ENCODE results near the gene MYEOV.

Gene MYEOV

GRCh38 chr11:69320756-69321741 lies 27.1 kb downstream of the MYEOV start:
- no peak for DNase-seq

- DNase-seq: no peak
These were observed 28.0 kb downstream of the MYEOV start for GRCh38 chr11:69321877-69322361.

DNA sequence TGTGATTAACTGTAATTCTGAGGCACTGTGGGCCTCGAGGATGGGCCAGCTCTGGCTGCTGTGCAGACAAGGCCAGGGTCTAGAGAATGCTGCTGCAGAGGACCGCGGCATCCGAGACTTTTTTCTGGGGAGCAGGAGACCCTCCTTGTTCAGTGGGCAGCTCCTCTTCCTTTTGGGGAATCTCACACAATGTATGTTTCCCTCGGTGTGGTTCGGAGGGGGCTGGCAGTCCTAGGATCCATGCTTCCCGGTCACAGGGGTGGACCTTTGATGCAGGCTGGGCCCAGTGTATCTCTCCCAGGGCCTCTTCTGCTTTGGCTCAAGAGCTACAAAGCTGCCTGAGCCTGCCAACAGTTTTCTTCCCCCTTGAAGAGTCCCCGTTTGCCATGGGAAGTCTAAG lies 31.5 kb downstream of the MYEOV start:
- DNase-seq: no peak

DNA sequence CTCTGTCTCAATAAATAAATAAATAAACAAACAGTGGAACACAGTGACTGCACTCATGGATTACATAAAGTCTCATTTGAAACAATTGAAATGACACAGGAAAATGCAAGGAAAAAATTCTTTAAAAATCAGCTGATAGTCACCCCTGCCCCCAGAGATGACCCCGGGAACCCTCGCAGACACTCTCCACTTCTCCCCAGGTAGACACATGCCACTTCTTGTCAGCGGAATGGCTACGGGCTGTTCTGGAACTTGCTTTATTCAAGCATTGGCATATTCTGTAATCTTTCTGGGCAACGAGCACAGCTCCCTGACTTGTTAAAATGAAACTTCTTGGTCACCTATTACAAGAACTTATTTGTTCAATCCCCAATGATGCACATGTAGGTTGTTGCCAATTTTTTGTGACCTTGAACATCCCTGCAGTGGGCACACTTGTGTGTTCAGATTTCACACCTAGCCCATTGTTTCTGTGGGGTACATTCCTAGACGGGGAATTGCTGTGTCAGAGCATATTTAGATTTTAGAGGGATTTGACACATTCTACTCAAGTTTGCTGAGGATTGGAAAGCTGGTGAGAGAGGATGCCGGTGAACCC lies 32.8 kb downstream of the MYEOV start:
- DNase-seq: no peak

DNA sequence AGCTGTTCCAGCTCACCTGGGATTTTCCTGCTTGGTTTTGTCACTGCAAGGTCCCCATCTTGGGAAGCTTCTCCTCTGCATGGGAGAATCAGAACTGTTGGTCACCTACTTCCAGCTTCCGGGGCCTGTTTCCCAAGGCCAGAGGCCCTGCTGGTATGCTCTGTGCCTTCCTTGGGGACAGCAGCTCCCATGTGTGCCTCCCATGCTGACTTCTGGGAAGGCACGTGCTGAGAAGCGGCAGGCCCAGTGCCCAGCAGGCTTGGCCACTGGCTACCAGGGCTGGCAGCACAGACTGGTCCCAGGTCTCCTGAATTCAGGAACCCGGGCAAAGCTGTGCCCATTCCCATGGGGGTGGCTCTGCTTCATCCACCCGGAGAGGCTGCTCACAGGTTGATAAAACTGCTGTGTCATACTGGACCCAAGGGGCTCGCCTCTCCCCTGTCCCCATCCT lies 33.8 kb downstream of the MYEOV start:
- no peak for DNase-seq

- DNase-seq: no peak
These were observed 34.3 kb downstream of the MYEOV start for GRCh38 chr11:69328231-69328630.

DNA sequence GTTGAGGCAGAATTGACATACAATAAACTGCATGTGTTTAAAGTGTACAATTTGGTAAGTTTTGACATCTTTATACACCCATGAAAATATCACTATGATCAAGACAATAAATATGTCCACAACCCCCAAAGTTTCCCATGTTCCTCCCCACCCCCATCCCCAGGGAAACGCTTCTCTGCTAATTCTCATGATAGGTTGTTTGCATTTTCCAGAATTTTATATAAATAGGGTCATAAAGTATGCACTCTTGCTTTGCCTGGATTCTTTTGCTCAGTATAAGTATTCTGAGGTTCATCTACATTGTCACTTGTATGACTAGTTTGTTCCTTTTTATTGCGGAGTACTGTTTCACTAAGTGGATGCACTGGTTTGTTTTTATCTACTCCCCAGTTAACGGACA lies 35.6 kb downstream of the MYEOV start:
- no peak for DNase-seq

- no peak for DNase-seq
These were observed 36.4 kb downstream of the MYEOV start for GRCh38 chr11:69330330-69330729.

- no peak for DNase-seq
These were observed 39.3 kb downstream of the MYEOV start for GRCh38 chr11:69333149-69333710.

- no peak for DNase-seq
These were observed 39.9 kb downstream of the MYEOV start for GRCh38 chr11:69333879-69334278.

GRCh38 chr11:69335007-69335780 lies 41.2 kb downstream of the MYEOV start:
- DNase-seq: no peak

DNA sequence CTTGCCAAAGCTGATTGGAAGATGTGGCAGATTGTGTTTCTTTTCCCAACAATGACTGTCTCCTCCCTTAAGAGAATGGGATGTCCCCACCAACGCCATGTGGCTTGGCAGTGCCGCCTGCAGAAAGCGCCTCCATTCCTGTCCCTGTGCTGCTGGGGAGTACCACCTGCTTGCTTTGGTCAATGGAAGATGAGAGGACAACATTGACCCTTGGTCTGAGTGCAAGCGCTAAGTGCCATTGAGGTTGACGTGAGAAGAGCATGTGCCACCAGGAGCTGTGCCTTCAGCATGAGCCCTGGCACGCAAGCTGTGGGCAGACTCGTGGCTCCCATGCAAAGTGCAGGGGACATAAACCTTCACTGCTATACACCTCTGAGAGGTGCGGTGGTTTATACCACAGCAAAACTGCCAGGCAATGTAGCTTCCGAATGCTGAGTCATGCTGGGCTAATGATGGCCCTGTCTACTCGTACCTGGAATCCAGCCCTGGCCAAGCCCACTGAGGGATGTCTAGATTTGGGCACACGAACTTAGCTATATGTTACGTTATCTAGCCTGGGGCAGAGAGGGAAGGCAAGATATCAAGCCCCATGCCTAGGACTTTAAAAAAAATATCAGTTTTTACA lies 41.9 kb downstream of the MYEOV start:
- no peak for DNase-seq

DNA sequence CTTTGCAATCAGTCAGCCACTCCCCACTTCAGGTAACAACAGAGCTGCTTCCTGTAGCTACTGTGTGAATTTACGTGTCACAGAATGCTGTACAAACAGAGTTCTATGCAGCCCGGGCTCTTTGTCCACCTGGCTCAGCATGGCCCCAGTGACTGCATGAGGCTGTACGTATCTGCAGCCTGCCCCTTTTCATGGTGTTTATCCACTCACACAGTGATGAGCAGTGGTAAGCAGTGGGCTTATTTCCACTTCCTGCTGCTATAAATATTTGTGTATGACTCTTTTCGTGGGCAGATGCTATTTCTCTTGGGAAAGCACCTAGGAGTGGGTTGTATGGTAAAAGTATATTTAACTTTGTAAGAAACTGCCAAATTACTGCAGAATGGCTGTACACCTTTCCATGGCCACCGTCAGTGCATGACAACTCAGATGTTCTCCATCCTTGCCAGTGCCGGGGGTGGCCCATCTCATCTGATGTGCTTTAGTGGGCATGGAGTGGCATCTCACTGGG lies 43.3 kb downstream of the MYEOV start:
- DNase-seq: peak; percentile 65

DNA sequence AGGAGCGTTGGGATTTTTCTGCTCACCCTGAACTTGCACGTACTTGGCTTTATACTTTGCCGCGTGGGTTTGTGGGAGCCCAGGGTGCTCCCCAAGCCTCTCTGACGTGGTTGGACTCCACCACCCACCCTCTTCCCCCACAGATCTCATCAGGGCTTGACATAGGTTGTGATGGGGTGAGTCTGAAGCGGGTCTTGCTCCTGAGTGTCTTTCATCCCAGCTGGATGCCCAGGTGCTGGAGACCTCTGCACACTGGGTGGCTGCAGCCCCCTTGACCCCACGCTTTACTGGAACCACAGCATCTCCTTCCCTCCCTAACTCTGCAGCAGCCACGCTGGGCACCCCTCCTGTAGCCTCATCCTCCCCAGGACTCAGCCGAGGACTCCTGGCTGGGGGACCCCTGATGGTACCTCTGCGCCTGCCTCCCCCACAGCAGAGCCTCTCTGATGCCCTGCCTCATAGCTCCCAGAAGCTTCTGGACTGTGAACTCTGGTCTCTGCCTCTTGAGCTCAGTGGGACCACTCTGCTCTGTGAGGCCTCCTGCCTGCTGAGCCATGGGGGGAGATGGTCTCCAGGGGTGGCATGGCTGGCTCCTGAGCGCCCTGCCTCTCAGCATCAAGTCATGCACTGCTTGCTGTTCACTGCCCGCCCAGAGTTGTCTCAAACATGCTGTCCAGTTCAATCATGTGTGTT lies 45.2 kb downstream of the MYEOV start:
- DNase-seq: no peak

- peak; percentile 23 for DNase-seq
These were observed 46.1 kb downstream of the MYEOV start for GRCh38 chr11:69339983-69340565.

DNA sequence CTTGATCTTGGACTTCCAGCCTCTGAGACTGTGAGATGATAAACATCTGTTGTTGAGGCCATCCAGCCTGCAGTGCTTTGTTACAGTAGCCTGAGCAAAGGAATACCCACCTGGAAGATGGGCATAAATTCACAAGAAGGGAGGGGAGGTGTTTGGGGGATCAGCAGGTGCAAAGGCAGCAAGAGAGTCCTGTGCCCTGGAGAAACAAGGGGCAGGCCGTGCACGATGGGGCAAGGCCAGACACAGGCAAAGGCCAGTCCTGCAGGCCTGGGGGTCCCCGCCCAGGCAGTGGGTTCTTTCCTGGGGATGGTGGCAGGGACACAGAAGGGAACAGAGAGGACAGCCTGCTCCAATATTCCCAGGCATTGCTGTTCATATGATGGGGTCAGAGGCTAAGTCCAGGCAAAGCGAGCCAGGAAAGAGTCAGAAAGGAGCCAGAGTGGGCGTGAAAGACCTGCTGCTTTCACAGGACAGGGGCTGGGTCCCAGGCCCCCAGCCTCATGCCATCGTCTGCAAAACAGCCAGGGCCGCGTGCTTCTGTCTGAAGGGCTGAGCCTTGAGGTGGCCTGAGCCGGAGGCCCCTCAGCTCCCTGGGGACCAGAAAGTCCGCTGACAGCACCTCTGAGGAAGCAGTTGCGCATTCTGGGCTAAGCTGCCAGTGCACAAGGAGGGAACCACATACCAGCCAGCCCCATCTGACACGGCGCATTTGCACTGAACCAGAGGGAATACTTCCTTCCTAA lies 48.8 kb downstream of the MYEOV start:
- DNase-seq: no peak

DNA sequence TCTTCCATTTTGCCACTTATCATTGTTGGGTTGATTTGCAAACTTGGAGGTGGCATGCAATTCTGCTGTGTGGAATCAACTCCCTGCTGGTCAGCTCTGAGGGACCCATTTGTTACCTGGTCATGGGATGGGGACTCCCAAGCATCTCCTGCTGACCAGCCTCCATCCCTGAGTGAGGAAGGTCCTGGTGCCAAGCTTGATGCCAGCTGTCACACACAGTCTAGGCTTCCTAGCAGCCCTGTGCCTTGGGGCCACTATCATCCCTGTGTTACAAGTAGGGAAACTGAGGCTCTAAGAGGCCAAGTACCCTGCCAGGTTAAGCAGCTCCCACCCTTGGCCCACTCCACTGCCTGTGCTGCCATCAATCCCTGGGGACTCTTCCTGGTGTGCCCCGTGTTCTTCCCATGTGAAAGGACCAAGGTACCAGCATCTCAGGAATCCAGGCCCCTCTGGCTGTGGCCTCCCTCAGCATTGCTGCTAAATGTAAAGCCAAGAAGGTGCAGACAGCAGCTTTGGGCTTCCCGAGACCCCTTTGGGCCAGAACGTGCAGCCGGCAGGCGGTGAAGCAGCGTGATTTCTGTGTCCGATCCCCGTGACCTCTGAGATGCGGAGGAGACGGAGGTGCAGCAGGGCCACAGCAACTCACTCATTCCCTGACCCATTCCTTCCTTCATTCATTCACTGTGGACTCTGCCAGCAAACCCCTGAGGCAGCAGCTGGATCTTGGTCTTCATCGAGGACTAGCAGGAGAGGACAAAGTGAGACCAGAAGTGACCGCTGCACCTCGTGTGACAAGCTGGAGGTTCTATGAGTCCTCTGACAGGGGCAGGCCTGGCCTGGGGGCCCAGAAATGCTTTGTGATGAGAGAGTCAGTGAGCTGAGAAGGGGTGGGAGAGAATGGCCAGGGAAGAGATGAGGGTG lies 49.7 kb downstream of the MYEOV start:
- DNase-seq: no peak

DNA sequence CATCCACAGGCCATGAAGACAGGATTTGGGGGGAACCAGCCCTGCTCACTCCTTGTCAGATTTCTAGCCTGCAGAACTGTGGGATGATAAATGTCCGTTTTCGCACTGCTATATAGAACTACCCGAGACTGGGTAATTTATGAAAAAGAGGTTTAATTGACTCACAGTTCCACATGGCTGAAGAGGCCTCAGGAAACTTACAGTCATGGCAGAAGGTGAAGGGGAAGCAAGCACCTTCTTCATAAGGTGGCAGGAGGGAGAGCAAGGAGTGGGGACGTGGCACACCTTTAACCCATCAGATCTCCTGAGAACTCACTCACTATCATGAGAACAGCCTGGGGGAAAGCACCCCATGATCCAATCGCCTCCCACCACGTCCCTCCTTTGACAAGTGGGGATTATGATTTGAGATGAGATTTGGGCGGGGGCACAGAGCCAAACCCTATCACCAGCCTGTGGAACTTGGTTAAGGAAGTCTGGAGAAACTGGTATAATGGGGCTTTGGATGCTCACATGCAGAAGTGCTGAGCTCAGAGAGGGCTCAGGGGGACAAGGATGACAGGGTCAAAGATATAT lies 50.7 kb downstream of the MYEOV start:
- DNase-seq: no peak

Data from stimulated activated naive CD4-positive, alpha-beta T cell treated with Interleukin-2 at 50 U/mL for 16 hours (primary cell).